GM18517 (cell line): ENCODE results near the gene HS2ST1.
"Not testable (repeated sequence)": the region's sequence is repeated elsewhere in the genome, so short reads cannot be mapped to it uniquely, and the experiment has no call there.

Experiments
- ATAC-seq: cut with Tn5 transposase; IDR thresholded peaks from one replicate; pipeline ENCODE4 v1.9.1; 2021; ENCODE audit warnings: mild to moderate bottlenecking, moderate library complexity; ENCODE audit not compliant: unreplicated experiment

HS2ST1 gene

GRCh38 chr1:87056974-87057373 is 142.5 kb downstream of the HS2ST1 start:
- ATAC-seq = no peak

DNA sequence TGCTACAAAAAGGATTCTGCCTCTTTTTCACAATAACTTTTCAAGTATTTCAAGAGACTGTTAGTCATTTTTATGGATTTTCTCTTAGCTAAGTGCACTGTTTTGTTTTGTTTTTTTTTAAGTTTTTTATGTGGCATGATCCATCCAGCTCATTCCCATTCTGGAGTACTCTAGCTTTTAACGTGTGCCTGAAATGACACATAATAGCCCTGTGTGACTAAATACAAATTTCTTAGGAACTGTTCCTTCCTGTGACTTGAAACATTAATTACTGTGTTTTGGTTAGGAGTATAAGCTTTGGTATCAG is 143.9 kb downstream of the HS2ST1 start:
- ATAC-seq = no peak

DNA sequence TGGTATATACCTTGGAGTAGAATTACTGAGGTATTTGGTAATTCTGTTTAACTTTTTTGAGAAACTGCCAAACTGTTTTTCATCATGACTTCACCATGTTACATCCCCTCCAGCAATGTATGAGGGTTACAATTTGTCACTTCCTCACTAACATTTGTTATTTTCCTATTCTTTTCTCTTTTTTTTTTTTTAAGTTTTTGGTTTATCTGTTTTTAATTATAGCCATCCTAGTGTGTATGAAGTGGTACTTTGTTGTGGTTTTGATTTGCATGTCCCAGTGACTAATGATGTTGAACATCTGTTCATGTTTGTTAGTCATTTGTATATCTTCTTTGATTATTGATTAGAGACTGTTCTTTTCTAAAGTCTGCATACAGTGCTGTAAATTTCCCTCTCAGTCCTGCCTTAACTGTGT is 147.3 kb downstream of the HS2ST1 start:
- ATAC-seq = peak; percentile 75

DNA sequence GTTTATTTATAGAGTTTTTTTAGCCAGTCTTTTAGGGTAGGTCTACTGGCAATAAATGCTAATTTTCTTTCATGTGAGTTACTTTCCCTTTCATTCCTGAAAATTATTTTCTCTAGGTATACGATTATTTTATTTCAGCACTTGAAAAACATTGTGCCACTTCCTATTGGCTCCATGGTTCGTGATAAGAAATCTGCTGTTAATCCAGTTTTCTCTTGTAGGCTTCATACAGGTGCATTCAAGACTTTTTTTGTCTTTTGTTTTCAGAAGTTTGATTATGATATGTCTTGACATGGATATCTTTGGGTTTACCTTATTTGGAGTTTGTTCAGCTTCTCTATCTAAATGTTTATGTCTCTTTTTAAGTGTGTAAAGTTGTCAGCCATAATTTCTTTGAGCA is 148.3 kb downstream of the HS2ST1 start:
- ATAC-seq = no peak

DNA sequence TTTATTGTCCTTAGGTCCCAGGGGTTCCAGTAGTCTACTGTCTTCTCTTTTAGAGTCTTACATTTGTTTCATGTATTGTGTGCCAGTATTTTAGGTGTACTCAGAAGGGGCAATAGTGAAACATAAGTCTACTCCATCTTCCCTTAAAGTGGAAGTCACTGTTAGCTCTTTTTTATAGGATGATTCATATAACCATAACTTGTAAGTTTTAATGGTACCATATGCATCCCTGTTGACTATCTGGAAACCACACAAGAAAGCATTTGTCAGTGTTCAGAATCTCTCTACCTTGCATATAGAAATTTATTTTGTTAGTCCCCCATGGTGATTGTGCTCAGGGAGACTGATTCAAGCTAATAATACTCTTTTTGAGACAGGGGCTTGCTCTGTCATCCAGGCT is 149.9 kb downstream of the HS2ST1 start:
- no peak for ATAC-seq

DNA sequence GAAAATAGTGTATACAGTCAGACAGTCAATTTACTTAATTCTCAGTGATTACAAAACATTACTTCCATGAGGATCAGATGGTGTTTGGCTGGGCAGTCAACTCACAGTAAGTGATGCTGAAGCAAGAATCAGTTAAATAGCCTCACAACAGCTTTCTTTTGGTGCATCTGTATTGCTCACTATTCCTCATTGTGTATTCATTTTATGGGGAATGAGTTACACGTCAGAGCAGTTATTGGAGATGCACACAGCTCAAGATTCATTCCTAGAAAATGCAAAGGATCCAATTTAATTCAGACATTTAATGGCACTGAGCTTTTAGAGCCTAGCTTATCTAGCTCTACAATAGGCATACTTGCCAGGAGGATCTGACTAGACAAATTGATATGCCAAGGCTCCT is 150.6 kb downstream of the HS2ST1 start:
- ATAC-seq = no peak

DNA sequence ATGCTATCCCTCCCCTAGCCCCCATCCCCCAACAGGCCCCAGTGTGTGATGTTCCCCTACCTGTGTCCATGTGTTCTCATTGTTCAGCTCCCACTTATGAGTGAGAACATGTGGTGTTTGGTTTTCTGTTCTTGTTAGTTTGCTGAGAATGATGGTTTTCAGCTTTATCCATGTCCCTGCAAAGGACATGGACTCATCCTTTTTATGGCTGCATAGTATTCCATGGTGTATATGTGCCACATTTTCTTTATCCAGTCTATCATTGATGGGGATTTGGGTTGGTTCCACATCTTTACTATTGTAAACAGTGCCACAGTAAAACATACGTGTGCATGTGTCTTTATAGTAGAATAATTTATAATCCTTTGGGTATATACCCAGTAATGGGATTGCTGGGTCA is 152.3 kb downstream of the HS2ST1 start:
- not testable (repeated sequence) for ATAC-seq

- ATAC-seq = no peak
These were observed 158.0 kb downstream of the HS2ST1 start for GRCh38 chr1:87072411-87072810.

- no peak for ATAC-seq
These were observed 158.5 kb downstream of the HS2ST1 start for GRCh38 chr1:87072904-87073303.

DNA sequence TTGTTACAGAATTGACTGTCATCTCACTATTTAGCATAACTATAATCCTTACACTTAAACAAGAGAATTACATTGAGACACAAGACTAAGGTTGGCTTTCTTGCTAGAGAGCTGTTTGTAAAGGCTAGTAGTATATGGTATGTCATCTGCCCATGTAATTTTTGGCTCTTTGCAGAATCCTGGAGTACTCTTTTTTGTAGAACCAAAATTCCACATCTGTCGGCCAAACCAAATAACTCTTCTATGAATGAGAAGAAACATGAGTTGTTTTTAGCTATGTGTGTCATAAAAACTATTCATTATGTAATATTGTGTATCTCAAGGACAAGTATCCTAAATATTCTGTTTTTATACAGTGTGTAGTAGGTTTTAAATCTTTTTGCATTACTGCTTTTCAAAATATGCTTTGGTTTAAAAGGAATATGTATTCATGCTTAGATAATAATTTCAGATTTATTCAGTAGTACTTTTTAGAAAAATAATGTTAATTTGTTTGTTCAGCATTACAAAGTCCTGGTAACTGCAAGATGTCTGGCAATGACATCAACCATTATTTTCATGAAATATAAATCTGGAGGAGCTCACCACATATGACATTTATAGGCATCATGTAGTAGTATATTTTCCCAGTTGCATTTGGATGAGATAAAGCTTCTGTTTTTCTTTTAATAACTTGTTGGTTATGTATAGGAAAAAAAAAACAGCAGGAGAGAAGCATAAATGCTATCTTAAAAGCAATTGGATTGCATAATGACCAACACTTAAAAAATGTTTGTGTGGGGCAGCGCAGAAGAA is 159.8 kb downstream of the HS2ST1 start:
- no peak for ATAC-seq

- no peak for ATAC-seq
These were observed 163.7 kb downstream of the HS2ST1 start for GRCh38 chr1:87077959-87078639.

- peak; percentile 74 for ATAC-seq
These were observed 169.9 kb downstream of the HS2ST1 start for GRCh38 chr1:87084244-87084836.

DNA sequence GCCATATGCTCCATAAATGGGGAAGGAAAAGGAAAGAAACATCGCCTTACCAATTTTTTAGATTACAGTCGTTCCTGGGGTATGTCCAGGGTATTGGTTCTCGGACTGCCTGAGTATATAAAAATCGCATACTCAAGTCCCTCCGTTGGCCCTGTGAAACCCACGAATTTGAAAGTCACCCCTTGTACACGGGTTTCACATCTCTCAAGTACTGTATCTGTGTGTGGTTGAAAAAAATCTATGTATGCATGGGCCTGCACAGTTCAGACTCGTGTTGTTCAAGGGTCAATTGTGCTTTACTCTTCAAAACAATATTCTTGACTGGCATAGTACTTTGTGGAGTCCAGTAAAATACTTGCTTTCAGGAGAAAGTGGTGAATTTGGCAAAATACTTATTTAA is 171.7 kb downstream of the HS2ST1 start:
- ATAC-seq = no peak

DNA sequence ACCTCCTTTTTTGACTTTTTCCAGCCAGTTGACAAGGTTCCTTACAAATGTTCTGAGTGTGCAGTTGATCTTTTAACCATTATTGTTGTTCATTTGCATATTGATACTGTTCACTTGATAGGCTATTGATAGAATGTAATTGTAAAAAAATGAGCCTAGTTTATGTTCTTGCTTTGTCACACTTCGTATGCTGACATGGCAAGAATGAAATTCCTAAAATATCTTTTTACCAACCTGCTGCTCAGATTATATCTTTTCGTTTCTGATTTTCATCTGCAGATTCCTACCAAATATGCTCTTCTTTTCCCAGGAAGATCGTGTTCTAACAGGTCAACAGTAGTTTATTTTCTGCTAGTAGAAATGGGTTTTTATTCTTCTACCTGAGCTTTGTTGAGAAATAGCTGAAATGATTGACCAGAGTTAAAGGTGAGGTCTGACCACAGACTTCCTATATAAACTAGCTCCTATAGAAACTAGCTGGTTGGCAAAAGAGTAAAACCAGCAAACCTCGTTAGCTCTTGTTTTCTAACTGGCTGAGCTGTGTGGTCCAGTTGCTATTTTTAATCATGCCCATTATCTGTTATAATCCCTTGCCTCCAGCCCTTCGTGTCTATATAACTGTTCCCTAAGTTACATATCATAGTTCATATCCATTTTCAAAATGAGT is 174.8 kb downstream of the HS2ST1 start:
- no peak for ATAC-seq

- no peak for ATAC-seq
These were observed 175.4 kb downstream of the HS2ST1 start for GRCh38 chr1:87089823-87090222.

DNA sequence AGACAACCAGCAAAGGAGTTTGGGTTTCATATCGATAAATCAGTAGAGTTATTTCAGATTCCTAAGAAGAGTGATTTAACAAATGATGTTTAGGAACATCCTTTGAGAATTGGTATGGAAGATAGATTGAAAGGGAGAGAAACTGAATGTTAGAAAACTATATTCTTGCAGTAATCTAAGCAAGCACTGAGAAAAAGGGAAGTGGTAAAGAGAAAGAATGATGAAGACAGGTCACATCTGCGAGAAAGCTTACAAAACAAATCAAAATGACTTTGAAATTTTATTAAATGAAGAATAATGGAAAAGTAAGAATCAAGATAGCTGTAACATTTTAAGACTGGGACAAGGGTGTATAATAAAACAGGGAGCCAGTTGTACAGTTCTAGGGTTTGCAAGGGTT is 177.0 kb downstream of the HS2ST1 start:
- no peak for ATAC-seq

DNA sequence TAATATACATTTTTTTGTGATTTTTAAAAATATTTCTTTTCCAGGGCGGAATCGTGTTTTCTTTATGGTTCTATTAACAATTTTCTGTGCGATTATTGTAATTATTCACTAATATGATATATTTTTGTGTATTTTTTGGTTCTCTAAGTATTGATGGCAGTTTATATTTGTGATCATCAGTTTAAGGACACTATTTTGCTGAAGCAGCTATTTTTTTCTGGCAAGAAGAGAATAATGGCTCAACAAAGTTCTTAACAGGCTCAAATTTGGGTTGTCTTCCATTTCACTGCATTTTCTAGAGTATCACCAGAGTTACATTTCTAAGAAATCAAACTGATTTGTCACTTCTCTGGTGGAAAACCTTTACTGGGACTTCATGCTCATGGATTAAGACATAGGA is 178.4 kb downstream of the HS2ST1 start:
- no peak for ATAC-seq

- ATAC-seq = no peak
These were observed 178.9 kb downstream of the HS2ST1 start for GRCh38 chr1:87093286-87093685.

DNA sequence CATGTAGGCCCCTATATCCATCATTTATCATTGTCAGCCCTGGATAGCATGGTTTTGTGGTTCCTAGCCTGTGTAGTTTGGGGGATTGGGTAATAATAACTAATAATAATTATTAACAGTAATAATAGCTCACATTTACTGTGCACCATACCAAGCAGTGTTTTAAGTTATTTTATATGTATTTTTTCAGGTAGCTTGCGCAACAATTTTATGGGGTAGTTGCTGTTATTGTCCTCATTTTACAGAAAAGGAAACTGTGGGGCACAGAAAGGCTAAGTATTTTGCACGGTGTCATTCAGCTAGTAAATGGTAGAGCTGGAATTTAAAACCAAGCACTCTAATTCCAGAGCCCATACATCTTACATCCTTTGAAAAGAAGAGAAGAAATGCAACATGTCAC is 179.8 kb downstream of the HS2ST1 start:
- no peak for ATAC-seq

GRCh38 chr1:87100271-87100670 is 185.8 kb downstream of the HS2ST1 start:
- ATAC-seq = no peak

DNA sequence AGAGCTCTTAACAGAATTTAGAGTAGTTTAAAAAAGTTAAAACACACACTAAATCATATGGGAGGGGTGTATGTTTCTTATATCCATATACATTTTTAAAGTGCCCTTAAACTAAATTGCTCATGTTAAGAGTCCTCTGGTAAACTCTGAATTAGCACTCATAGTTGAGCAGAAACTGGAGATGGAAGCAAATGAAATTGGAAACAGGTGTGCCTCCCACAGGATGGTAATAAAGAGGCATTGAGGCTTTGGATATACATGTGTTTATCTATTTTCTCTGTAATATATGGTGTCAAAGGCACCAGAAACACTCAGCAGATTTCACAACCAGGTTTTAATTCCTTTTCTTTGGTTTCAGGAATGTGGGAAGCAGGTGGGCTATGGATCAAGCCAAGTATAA is 188.6 kb downstream of the HS2ST1 start:
- no peak for ATAC-seq

- no peak for ATAC-seq
These were observed 189.7 kb downstream of the HS2ST1 start for GRCh38 chr1:87104140-87104539.
